K562 (cell line): ENCODE results near the gene MBP. TPM values are rescaled to one million over a fixed set of nuclear protein-coding genes. Genes with fewer than 3 reads are reported as not detected.

ENCODE experiments used
- ATAC-seq: fragments of 200-7000 bp; cut with Tn5 transposase; 3 replicates; pipeline ENCODE4 v1.9.1; 2020; ENCODE audit warnings: moderate library complexity
- BruUV-seq: library from RNA; stranded (reverse); fragments of 400-500 nt; replicated peaks from 2 replicates; lab custom pipeline; 2021; lab: Mats Ljungman, UMichigan
- CTCF ChIA-PET: fragments of 300-600 bp; formaldehyde crosslinking; extraction: SDS; loops from one replicate; lab custom pipeline; 2021; ENCODE audit warnings: low intra/inter-chr PET ratio; lab: Yijun Ruan, JAX
- POLR2A ChIA-PET: fragments of 300-600, 350-650 bp; sonication (Branson Sonifier 250); formaldehyde crosslinking; extraction: SDS; loops from one replicate; lab custom pipeline; 2021; ENCODE audit warnings: antibody characterized with exemption, inconsistent platforms; lab: Yijun Ruan, JAX
- DNase-seq, 4 experiments: peaks; one replicate each; pipeline versions ENCODE4 v3.0.0 to v3.0.0-alpha.2; 2011 to 2018; ENCODE audit warnings: low spot score in 3 of 4, mixed read lengths in 3 of 4; ENCODE audit errors: extremely low read depth in 1 of 4
- FAIRE-seq: peaks from 2 replicates; lab custom pipeline; 2011; peaks lifted over from hg19 to GRCh38; lab: Jason Lieb, UNC
- H2AFZ ChIP-seq: 2 replicates; pipeline ENCODE4 v1.6.0; 2011; ENCODE audit warnings: low read depth, low read length, control low read depth, inconsistent platforms
- H3K27ac ChIP-seq: fragments of 200-600 bp; 3 replicates; pipeline ENCODE4 v1.8.0; 2011; ENCODE audit warnings: low read depth, mild to moderate bottlenecking, control low read depth, inconsistent platforms, low read length, moderate library complexity, mixed read lengths; ENCODE audit errors: extremely low read depth
- H3K27me3 ChIP-seq, 2 experiments: fragments of 300-600 bp in 1 of 2; 2 replicates in 1 of 2; 3 replicates in 1 of 2; pipeline versions ENCODE4 v1.6.0 to v1.8.0; 2011; ENCODE audit warnings: inconsistent platforms in 2 of 2, low read length in 2 of 2, mild to moderate bottlenecking in 1 of 2, mixed read lengths in 1 of 2, moderate library complexity in 1 of 2; ENCODE audit not compliant: control insufficient read depth in 2 of 2, insufficient read depth in 2 of 2
- H3K36me3 ChIP-seq: fragments of 300-600 bp; 3 replicates; pipeline ENCODE4 v1.8.0; 2011; ENCODE audit warnings: mild to moderate bottlenecking, low read length, inconsistent platforms; ENCODE audit not compliant: control insufficient read depth, insufficient read depth
- H3K4me1 ChIP-seq, 2 experiments: fragments of 200-600 bp in 1 of 2; replicated peaks in 1 of 2; 2 replicates in 1 of 2; 3 replicates in 1 of 2; pipeline versions ENCODE4 v1.5.1 to v1.8.0; 2011; ENCODE audit warnings: inconsistent platforms in 2 of 2, low read length in 2 of 2, mild to moderate bottlenecking in 1 of 2, mixed read lengths in 1 of 2, moderate library complexity in 1 of 2; ENCODE audit not compliant: control insufficient read depth in 2 of 2, insufficient read depth in 2 of 2
- H3K4me2 ChIP-seq: 2 replicates; pipeline ENCODE4 v1.6.1; 2011; ENCODE audit warnings: low read length, control low read depth, inconsistent platforms, mixed read lengths; ENCODE audit not compliant: insufficient read depth
- H3K4me3 ChIP-seq: fragments of 200-600 bp; sonication (generic), shearing (Covaris generic); 2 replicates; pipeline ENCODE4 v1.5.1; 2016; ENCODE audit warnings: control low read depth, inconsistent platforms
- H3K79me2 ChIP-seq: fragments of 200-600 bp; 3 replicates; pipeline ENCODE4 v1.8.0; 2011; ENCODE audit warnings: low read length, inconsistent platforms; ENCODE audit not compliant: control insufficient read depth, insufficient read depth
- H3K9ac ChIP-seq, 2 experiments: 2 replicates each; pipeline versions ENCODE4 v1.6.0 to v1.6.1; 2011; ENCODE audit warnings: low read depth in 2 of 2, low read length in 2 of 2, control low read depth in 1 of 2, inconsistent platforms in 1 of 2, mild to moderate bottlenecking in 1 of 2, mixed read lengths in 1 of 2; ENCODE audit not compliant: insufficient read depth in 1 of 2
- H3K9me1 ChIP-seq: one replicate; pipeline ENCODE4 v1.6.0; 2011; ENCODE audit warnings: inconsistent platforms, mild to moderate bottlenecking, low read length, moderate library complexity; ENCODE audit not compliant: control insufficient read depth, insufficient read depth
- H3K9me3 ChIP-seq: replicated peaks from 2 replicates; pipeline ENCODE4 v1.5.1; 2011; ENCODE audit warnings: low read depth, low read length, inconsistent platforms; ENCODE audit not compliant: control insufficient read depth, insufficient read depth
- H4K20me1 ChIP-seq: replicated peaks from 2 replicates; pipeline ENCODE4 v1.6.1; 2011; ENCODE audit warnings: low read length, inconsistent platforms, mixed read lengths; ENCODE audit not compliant: control insufficient read depth, insufficient read depth
- DACH1 ChIP-seq: fragments of 450-650 bp; IDR thresholded peaks from 2 replicates; pipeline ENCODE4 v1.6.1; 2018; ENCODE audit not compliant: partially characterized antibody
- ESRRB ChIP-seq: fragments of 250-450 bp; sonication (Bioruptor Pico); IDR thresholded peaks from 2 replicates; pipeline ENCODE4 v1.5.0; 2020; ENCODE audit warnings: mild to moderate bottlenecking, moderate library complexity, borderline replicate concordance
- HNRNPH1 ChIP-seq: fragments of 200-400 bp; formaldehyde crosslinking; optimal IDR thresholded peaks from 2 replicates; pipeline ENCODE3; 2017; ENCODE audit warnings: low read depth, mild to moderate bottlenecking, low read length, moderate library complexity
- MBD2 ChIP-seq: sonication (generic); IDR thresholded peaks from 2 replicates; pipeline ENCODE4 v1.6.1; 2016; ENCODE audit warnings: low read depth, borderline replicate concordance
- OTX1 ChIP-seq: fragments of 450-650 bp; formaldehyde crosslinking; IDR thresholded peaks from 2 replicates; pipeline ENCODE4 v1.4.0; 2022; ENCODE audit warnings: mild to moderate bottlenecking
- SAFB ChIP-seq: fragments of 200-400 bp; formaldehyde crosslinking; IDR thresholded peaks from 2 replicates; pipeline ENCODE4 v1.6.1; 2017; ENCODE audit warnings: low read depth, low read length, borderline replicate concordance
- SMAD4 ChIP-seq: fragments of 250-450 bp; sonication (Bioruptor Pico); conservative IDR thresholded peaks from 2 replicates; pipeline ENCODE4 v1.8.0; 2021; ENCODE audit warnings: inconsistent platforms, mild to moderate bottlenecking, moderate library complexity
- STAT5B ChIP-seq: fragments of 250-450 bp; sonication (Bioruptor Pico); IDR thresholded peaks from 2 replicates; pipeline ENCODE4 v1.8.0; 2021; ENCODE audit warnings: mild to moderate bottlenecking, inconsistent platforms
- ZEB2 ChIP-seq: fragments of 450-650 bp; IDR thresholded peaks from 2 replicates; pipeline ENCODE4 v1.6.1; 2016
- ZNF644 ChIP-seq: fragments of 200-800 bp; sonication (Bioruptor generic); IDR thresholded peaks from 2 replicates; pipeline ENCODE4 v1.6.1; 2016; ENCODE audit warnings: low read depth, missing genetic modification characterization, missing compliant biosample characterization
- WGBS: fragments of 100-300 bp; shearing (Covaris generic); methylation state at CpG from one replicate; pipeline ENCODE4 v1.1.6; 2016; ENCODE audit warnings: low coverage, mixed read lengths; ENCODE audit not compliant: insufficient coverage; ENCODE audit errors: missing lambda C conversion rate; 5-methylcytosine and 5-hydroxymethylcytosine counted together
- in situ Hi-C: fragments of 300-500 bp; cut with MboI; formaldehyde crosslinking; loops from 4 replicates; pipeline ENCODE4 v1.15.0; 2018; ENCODE audit warnings: inconsistent platforms, mixed read lengths
- intact Hi-C: fragments of 100-400 bp; cut with micrococcal nuclease; formaldehyde crosslinking; loops from 2 replicates; pipeline ENCODE4 v1.14.2; 2022
- polyA plus RNA-seq, 8 experiments: library from polyadenylated mRNA; depleted of rRNA in 4 of 8; stranded (reverse) in 5 of 8; unstranded in 3 of 8; fragments of >200 nt; fragmentation: Nextera tagmentation in 2 of 8; fragmentation: Illumina TruSeq in 1 of 8; extraction: Ambion mirVana in 2 of 8; extraction: Trizol in 1 of 8; gene quantifications; 2 replicates each; pipeline versions ENCODE4 v1.2.1 to v1.2.3, GENCODE V29; 2011 to 2014; ENCODE audit warnings: inconsistent platforms in 1 of 8, missing spikeins in 1 of 8
- total RNA-seq, 7 experiments: library from RNA; depleted of rRNA in 6 of 7; stranded (reverse); fragments of >200 nt in 6 of 7; fragmentation: Illumina TruSeq in 2 of 7; extraction: Trizol in 2 of 7; gene quantifications; 2 replicates each; pipeline versions ENCODE4 v1.2.1 to v1.2.3, GENCODE V29; 2011 to 2021; ENCODE audit warnings: low replicate concordance in 1 of 7
- TF ChIP-seq, protein P1 (sequence below): fragments of 250-450 bp; sonication (Bioruptor Pico); IDR thresholded peaks from 2 replicates; pipeline ENCODE4 v1.8.0; 2022; ENCODE audit warnings: inconsistent platforms
- TF ChIP-seq, protein P2 (sequence below): fragments of 450-650 bp; formaldehyde crosslinking; IDR thresholded peaks from 2 replicates; pipeline ENCODE4 v1.4.0; 2020; ENCODE audit warnings: mild to moderate bottlenecking, moderate library complexity
- TF ChIP-seq, protein P3 (sequence below): sonication (generic); formaldehyde crosslinking; IDR thresholded peaks from 2 replicates; pipeline ENCODE4 v1.8.1; 2023; ENCODE audit warnings: mild to moderate bottlenecking, missing genetic modification reagents

MBP gene
- total and polyA plus RNA-seq, 9 of the 15 experiments (the other 6 are each of a cell fraction or from before 2014, with no cell fraction given), result 0.09 TPM; not detected in 8

DNA sequence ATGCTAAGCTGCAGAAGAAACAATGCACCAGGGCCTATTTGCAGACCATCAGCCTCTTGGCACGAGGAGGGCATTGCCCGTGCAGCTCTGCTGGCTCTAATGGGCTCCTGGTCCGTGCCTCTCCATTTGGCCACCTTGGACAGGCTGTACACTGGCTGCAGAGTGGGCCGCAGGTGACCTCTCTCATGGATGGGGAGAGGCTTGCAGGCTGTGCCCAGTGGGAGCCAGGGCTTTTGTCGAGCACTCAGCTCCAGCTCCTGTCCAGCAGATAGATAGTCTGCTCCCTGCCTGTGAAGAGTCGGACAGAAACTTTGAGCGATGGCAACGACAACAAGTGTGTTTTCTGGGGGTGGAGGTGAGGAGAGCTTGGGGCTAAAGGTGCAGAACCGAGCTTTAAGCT lies 100.9 kb downstream of the MBP start:
- no TSS peak for BruUV-seq
- no peak for ATAC-seq
- H3K36me3 ChIP-seq, result no peaks in the 10 kb centered on the region
- in situ Hi-C loops, result no loop called here
- CTCF ChIA-PET, result no interaction called here
- H3K9me3 ChIP-seq, result no peaks in the 10 kb centered on the region
- WGBS, result 2% methylated on average over 7 of the region's 9 CpGs
- H3K9me1 ChIP-seq, result no peaks in the 10 kb centered on the region
- H3K4me1 ChIP-seq, result no peaks in the 10 kb centered on the region
- no peak overlapping the region for H3K9ac ChIP-seq
- no peaks in the 10 kb centered on the region; a peak in 1 of 5 replicates for H3K27me3 ChIP-seq
- no peaks in the 10 kb centered on the region for H3K79me2 ChIP-seq
- POLR2A ChIA-PET, result no interaction called here
- TF ChIP-seq ZNF644 (tag) (no peak), ZEB2 (no peak), HNRNPH1 (no peak), OTX1 (no peak), SAFB (no peak)
- TF ChIP-seq, all 486 proteins: peak for 0
- H2AFZ ChIP-seq, result no peak overlapping the region
- no peak overlapping the region for H3K4me3 ChIP-seq
- H3K4me2 ChIP-seq, result no peak overlapping the region
- H3K27ac ChIP-seq, result no peak overlapping the region
- intact Hi-C loops, result no loop called here
- DNase-seq (no peak), FAIRE-seq (no peak)
- H4K20me1 ChIP-seq, result no peaks in the 10 kb centered on the region

DNA sequence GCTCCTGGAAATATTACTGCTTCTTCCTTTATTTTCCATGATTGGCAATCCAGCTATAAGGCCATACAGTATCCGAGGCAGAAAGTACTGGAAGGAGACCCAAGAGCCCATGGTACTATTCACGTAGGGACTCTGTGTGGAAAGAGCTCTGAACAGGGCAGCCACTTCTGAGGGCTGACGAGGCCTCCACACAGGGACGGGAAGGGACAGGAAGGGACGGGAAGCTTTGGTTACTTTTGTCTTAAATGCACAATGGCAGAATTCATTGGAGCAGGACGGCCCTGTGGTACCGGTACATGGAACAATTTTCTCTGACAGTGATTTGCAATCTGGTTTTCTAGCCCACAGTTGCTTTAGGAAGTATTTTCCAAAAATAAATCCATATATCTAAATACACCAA lies 102.4 kb downstream of the MBP start:
- H3K4me2 ChIP-seq, result no peak overlapping the region
- no peaks in the 10 kb centered on the region; a peak in 1 of 5 replicates for H3K4me1 ChIP-seq
- DNase-seq, result no peak
- no peak for FAIRE-seq
- POLR2A ChIA-PET, result no interaction called here
- H2AFZ ChIP-seq, result no peak overlapping the region
- ATAC-seq, result no peak
- in situ Hi-C loops, result no loop called here
- no peaks in the 10 kb centered on the region for H3K9me3 ChIP-seq
- no peaks in the 10 kb centered on the region for H3K79me2 ChIP-seq
- peaks cover 2 to 9% of the 10 kb centered on the region in 2 experiments; a peak in 3 of 5 replicates for H3K27me3 ChIP-seq
- CTCF ChIA-PET, result no interaction called here
- BruUV-seq, result no TSS peak
- H4K20me1 ChIP-seq, result no peaks in the 10 kb centered on the region
- 2% methylated on average over 6 of the region's 7 CpGs for WGBS
- intact Hi-C loops, result no loop called here
- no peak overlapping the region for H3K4me3 ChIP-seq
- H3K36me3 ChIP-seq, result no peaks in the 10 kb centered on the region
- no peak overlapping the region for H3K27ac ChIP-seq
- H3K9ac ChIP-seq, result no peak overlapping the region
- no peaks in the 10 kb centered on the region for H3K9me1 ChIP-seq
- TF ChIP-seq, protein P1, sequence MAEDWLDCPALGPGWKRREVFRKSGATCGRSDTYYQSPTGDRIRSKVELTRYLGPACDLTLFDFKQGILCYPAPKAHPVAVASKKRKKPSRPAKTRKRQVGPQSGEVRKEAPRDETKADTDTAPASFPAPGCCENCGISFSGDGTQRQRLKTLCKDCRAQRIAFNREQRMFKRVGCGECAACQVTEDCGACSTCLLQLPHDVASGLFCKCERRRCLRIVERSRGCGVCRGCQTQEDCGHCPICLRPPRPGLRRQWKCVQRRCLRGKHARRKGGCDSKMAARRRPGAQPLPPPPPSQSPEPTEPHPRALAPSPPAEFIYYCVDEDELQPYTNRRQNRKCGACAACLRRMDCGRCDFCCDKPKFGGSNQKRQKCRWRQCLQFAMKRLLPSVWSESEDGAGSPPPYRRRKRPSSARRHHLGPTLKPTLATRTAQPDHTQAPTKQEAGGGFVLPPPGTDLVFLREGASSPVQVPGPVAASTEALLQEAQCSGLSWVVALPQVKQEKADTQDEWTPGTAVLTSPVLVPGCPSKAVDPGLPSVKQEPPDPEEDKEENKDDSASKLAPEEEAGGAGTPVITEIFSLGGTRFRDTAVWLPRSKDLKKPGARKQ (CRISPR knock-in tag), result no peak
- TF ChIP-seq, protein P2, sequence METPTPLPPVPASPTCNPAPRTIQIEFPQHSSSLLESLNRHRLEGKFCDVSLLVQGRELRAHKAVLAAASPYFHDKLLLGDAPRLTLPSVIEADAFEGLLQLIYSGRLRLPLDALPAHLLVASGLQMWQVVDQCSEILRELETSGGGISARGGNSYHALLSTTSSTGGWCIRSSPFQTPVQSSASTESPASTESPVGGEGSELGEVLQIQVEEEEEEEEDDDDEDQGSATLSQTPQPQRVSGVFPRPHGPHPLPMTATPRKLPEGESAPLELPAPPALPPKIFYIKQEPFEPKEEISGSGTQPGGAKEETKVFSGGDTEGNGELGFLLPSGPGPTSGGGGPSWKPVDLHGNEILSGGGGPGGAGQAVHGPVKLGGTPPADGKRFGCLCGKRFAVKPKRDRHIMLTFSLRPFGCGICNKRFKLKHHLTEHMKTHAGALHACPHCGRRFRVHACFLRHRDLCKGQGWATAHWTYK (CRISPR knock-in tag), result no peak
- TF ChIP-seq, protein P3, sequence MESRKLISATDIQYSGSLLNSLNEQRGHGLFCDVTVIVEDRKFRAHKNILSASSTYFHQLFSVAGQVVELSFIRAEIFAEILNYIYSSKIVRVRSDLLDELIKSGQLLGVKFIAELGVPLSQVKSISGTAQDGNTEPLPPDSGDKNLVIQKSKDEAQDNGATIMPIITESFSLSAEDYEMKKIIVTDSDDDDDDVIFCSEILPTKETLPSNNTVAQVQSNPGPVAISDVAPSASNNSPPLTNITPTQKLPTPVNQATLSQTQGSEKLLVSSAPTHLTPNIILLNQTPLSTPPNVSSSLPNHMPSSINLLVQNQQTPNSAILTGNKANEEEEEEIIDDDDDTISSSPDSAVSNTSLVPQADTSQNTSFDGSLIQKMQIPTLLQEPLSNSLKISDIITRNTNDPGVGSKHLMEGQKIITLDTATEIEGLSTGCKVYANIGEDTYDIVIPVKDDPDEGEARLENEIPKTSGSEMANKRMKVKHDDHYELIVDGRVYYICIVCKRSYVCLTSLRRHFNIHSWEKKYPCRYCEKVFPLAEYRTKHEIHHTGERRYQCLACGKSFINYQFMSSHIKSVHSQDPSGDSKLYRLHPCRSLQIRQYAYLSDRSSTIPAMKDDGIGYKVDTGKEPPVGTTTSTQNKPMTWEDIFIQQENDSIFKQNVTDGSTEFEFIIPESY, result no peak
- TF ChIP-seq SMAD4 (no peak), MBD2 (no peak), STAT5B (no peak), DACH1 (no peak), ESRRB (CRISPR knock-in tag) (no peak)
